SJSA1 (cell line): ENCODE data around the gene LRRC14B. TPM values are rescaled to one million over a fixed set of nuclear protein-coding genes. Genes with fewer than 3 reads are reported as not detected.
"Not testable (repeated sequence)": the region's sequence is repeated elsewhere in the genome, so short reads cannot be mapped to it uniquely, and the experiment has no call there.

Experiments
- DNase-seq, 2 experiments: peaks; one replicate each; pipeline ENCODE4 v3.0.0-alpha.2; 2015 to 2020; ENCODE audit warnings: low spot score in 2 of 2, low read depth in 1 of 2
- H3K27ac ChIP-seq: fragments of 250-450 bp; sonication (Bioruptor Pico); 2 replicates; pipeline ENCODE4 v1.5.1; 2020; ENCODE audit warnings: mild to moderate bottlenecking, moderate library complexity
- H3K27me3 ChIP-seq: fragments of 250-450 bp; sonication (Bioruptor Pico); replicated peaks from 2 replicates; pipeline ENCODE4 v1.5.1; 2020; ENCODE audit warnings: mild to moderate bottlenecking, moderate library complexity
- H3K36me3 ChIP-seq: fragments of 250-450 bp; sonication (Bioruptor Pico); 2 replicates; pipeline ENCODE4 v1.5.1; 2020; ENCODE audit warnings: mild to moderate bottlenecking
- H3K4me1 ChIP-seq: fragments of 250-450 bp; sonication (Bioruptor Pico); replicated peaks from 2 replicates; pipeline ENCODE4 v1.6.1; 2021; ENCODE audit warnings: mild to moderate bottlenecking
- H3K4me3 ChIP-seq: fragments of 250-450 bp; sonication (Bioruptor Pico); 2 replicates; pipeline ENCODE4 v1.5.1; 2020; ENCODE audit warnings: mild to moderate bottlenecking
- H3K9me3 ChIP-seq: fragments of 250-450 bp; sonication (Bioruptor Pico); replicated peaks from 2 replicates; pipeline ENCODE4 v1.5.1; 2020; ENCODE audit warnings: mild to moderate bottlenecking
- total RNA-seq: library from RNA; depleted of rRNA; stranded (reverse); fragments of >200 nt; shearing (Covaris generic); gene quantifications from 2 replicates; pipeline ENCODE4 v1.2.3, GENCODE V29; 2014; rRNA removed

The LRRC14B gene
- total RNA-seq, 1 experiment from 2014 or later = not detected

DNA sequence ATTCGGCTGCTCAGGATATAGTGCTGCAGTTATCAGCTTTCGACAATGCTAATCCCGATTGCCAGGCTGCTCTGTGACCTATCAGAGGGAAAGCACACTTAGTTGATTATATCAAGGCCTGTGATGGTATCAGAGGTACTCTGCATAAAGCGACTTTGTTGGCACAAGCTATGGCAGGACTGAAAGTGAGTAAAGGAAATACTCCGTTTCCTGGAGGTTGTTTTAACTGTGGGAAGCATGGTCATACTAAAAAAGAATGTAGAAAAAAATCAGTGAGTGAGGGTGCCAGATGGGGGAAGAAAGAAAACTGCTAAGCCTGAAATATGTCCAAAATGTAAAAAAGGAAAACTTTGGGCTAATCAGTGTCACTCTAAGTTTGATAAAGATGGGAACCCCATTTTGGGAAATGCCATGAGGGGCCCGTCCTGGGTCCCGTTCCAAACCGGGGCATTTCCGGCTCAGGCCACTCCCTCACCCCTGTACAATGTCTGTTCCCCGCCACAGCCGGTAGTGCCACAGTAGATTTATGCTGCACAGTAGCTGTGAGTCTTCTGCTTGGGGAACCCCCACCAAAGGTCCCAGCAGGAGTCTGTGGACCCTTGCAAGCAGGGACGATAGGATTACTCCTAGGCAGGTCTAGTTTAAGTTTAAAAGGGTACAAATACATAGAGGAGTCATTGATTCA is 52.5 kb downstream of the LRRC14B start:
- not testable (repeated sequence) for H3K4me3 ChIP-seq, H3K4me1 ChIP-seq, H3K27me3 ChIP-seq, DNase-seq, H3K9me3 ChIP-seq, H3K27ac ChIP-seq
- H3K36me3 ChIP-seq = peaks cover 61% of the 10 kb centered on the region

GRCh38 chr5:245717-246116 is 54.4 kb downstream of the LRRC14B start:
- H3K36me3 ChIP-seq = peaks cover 64% of the 10 kb centered on the region
- not testable (repeated sequence) for H3K27me3 ChIP-seq, H3K9me3 ChIP-seq, H3K4me3 ChIP-seq, H3K27ac ChIP-seq, DNase-seq, H3K4me1 ChIP-seq

Other genes starting within 250 kb of the LRRC14B start
- gene PLEKHG4B, start 99.3 kb upstream of the LRRC14B start, total RNA-seq = 0.03 and 0.34 TPM in 2 replicates
- gene CCDC127, start 26.7 kb downstream of the LRRC14B start, total RNA-seq = 3.6 and 4.0 TPM in 2 replicates
- gene SDHA, start 26.8 kb downstream of the LRRC14B start, total RNA-seq = 57.1 and 63.5 TPM in 2 replicates
- gene PDCD6, start 80.2 kb downstream of the LRRC14B start, total RNA-seq = 64.4 and 102 TPM in 2 replicates
- gene AHRR, start 130.2 kb downstream of the LRRC14B start, total RNA-seq = 17.8 and 22.6 TPM in 2 replicates